ENCODE results near the gene CRYAB. TPM values are rescaled to one million over a fixed set of nuclear protein-coding genes. Genes with fewer than 3 reads are reported as not detected.

Gene CRYAB
- total and polyA plus RNA-seq, 2 donors (not counting 1 experiment from before 2014, with no cell fraction given), result not detected

GRCh38 chr11:111947143-111947542 is 35.6 kb upstream of the CRYAB start:
- Histone ChIP-seq H3K36me3 (replicated peaks in 1 of 2; ENCODE audit: control extremely low read depth in 1 of 2, control insufficient read depth in 1 of 2, extremely low read depth in 1 of 2, insufficient read depth in 2 of 2, low read length in 1 of 2) (no peaks in the 10 kb centered on the region), H3K27ac (ENCODE audit: low read length in 2 of 2) (peak overlapping the region; percentile 4 to 6), H3K4me1 (ENCODE audit: control insufficient read depth in 2 of 2, insufficient read depth in 2 of 2, low read length in 2 of 2) (peaks cover 10 to 12% of the 10 kb centered on the region in 2 donors), H3K27me3 (replicated peaks in 1 of 4; ENCODE audit: control extremely low read depth in 1 of 4, control insufficient read depth in 3 of 4, insufficient read depth in 4 of 4, low read length in 3 of 4) (no peaks in the 10 kb centered on the region), H4K20me1 (ENCODE audit: control insufficient read depth, insufficient read depth, low read length, poor library complexity, severe bottlenecking) (no peaks in the 10 kb centered on the region), H3K4me2 (replicated peaks; ENCODE audit: low read depth, low read length, poor library complexity, severe bottlenecking) (no peak overlapping the region), H3K4me3 (ENCODE audit: control extremely low read depth in 1 of 5, extremely low read depth in 1 of 5, insufficient read depth in 1 of 5, low read depth in 2 of 5, low read length in 4 of 5) (no peak overlapping the region), H3K79me2 (ENCODE audit: control insufficient read depth, insufficient read depth, low read length) (no peaks in the 10 kb centered on the region), H3K9me3 (ENCODE audit: control extremely low read depth in 1 of 3, control insufficient read depth in 2 of 3, insufficient read depth in 1 of 3, low read length in 2 of 3) (no peaks in the 10 kb centered on the region), H3K9ac (ENCODE audit: low read length) (no peak overlapping the region), H2AFZ (ENCODE audit: insufficient read depth, low read depth, low read length, poor library complexity, severe bottlenecking) (peak overlapping the region; percentile 40)
- TF ChIP-seq EZH2 (IDR thresholded peaks at IDR 0.05; ENCODE audit: borderline replicate concordance, insufficient read depth, low read depth, low read length, poor library complexity, severe bottlenecking), result no peak
- no peak for TF ChIP-seq CTCF (IDR thresholded peaks at IDR 0.05)
- Mint-ChIP-seq H3K27me3 (no peaks in the 10 kb centered on the region), H3K9me3 (ENCODE audit: insufficient read depth) (no peaks in the 10 kb centered on the region), H3K4me1 (peaks cover 10% of the 10 kb centered on the region), H3K4me3 (no peak overlapping the region), H3K27ac (peak overlapping the region; percentile 60)
- intact Hi-C loops (cut with micrococcal nuclease), result no loop called here
- CTCF ChIA-PET, result no interaction called here
- DNase-seq (no peak), ATAC-seq (ENCODE audit: low read depth) (no peak)
- POLR2A ChIA-PET, result no interaction called here

- POLR2A ChIA-PET, result no interaction called here
- CTCF ChIA-PET, result no interaction called here
- Histone ChIP-seq H3K9me3 (ENCODE audit: control extremely low read depth in 1 of 3, control insufficient read depth in 2 of 3, insufficient read depth in 1 of 3, low read length in 2 of 3) (no peaks in the 10 kb centered on the region), H3K4me3 (ENCODE audit: control extremely low read depth in 1 of 5, extremely low read depth in 1 of 5, insufficient read depth in 1 of 5, low read depth in 2 of 5, low read length in 4 of 5) (no peak overlapping the region), H4K20me1 (ENCODE audit: control insufficient read depth, insufficient read depth, low read length, poor library complexity, severe bottlenecking) (no peaks in the 10 kb centered on the region), H3K27me3 (replicated peaks in 1 of 4; ENCODE audit: control extremely low read depth in 1 of 4, control insufficient read depth in 3 of 4, insufficient read depth in 4 of 4, low read length in 3 of 4) (no peaks in the 10 kb centered on the region), H2AFZ (ENCODE audit: insufficient read depth, low read depth, low read length, poor library complexity, severe bottlenecking) (no peak overlapping the region), H3K9ac (ENCODE audit: low read length) (no peak overlapping the region), H3K4me1 (ENCODE audit: control insufficient read depth in 2 of 2, insufficient read depth in 2 of 2, low read length in 2 of 2) (peaks cover 10 to 12% of the 10 kb centered on the region in 2 donors), H3K27ac (ENCODE audit: low read length in 2 of 2) (no peak overlapping the region), H3K79me2 (ENCODE audit: control insufficient read depth, insufficient read depth, low read length) (no peaks in the 10 kb centered on the region), H3K4me2 (replicated peaks; ENCODE audit: low read depth, low read length, poor library complexity, severe bottlenecking) (no peak overlapping the region), H3K36me3 (replicated peaks in 1 of 2; ENCODE audit: control extremely low read depth in 1 of 2, control insufficient read depth in 1 of 2, extremely low read depth in 1 of 2, insufficient read depth in 2 of 2, low read length in 1 of 2) (no peaks in the 10 kb centered on the region)
- DNase-seq (no peak), ATAC-seq (ENCODE audit: low read depth) (no peak)
- intact Hi-C loops (cut with micrococcal nuclease), result no loop called here
- no peak overlapping the region for H3K4me3 Mint-ChIP-seq
- H3K9me3 Mint-ChIP-seq (ENCODE audit: insufficient read depth), result no peaks in the 10 kb centered on the region
- TF ChIP-seq EZH2 (IDR thresholded peaks at IDR 0.05; ENCODE audit: borderline replicate concordance, insufficient read depth, low read depth, low read length, poor library complexity, severe bottlenecking), result no peak
- TF ChIP-seq CTCF (IDR thresholded peaks at IDR 0.05), result no peak
- H3K27ac Mint-ChIP-seq, result no peak overlapping the region
- H3K4me1 Mint-ChIP-seq, result peaks cover 10% of the 10 kb centered on the region
- no peaks in the 10 kb centered on the region for H3K27me3 Mint-ChIP-seq
- 100% methylated on average over 2 of the region's 3 CpGs for WGBS (ENCODE audit: insufficient coverage)
Observed at GRCh38 chr11:111946499-111946898, 34.9 kb upstream of the CRYAB start.
